GM23248 (cell line): ENCODE measurements around the gene ASIC4. TPM values are rescaled to one million over a fixed set of nuclear protein-coding genes. Genes with fewer than 3 reads are reported as not detected.
A peak's percentile ranks its signal among the peaks of the same experiment; 100 is the strongest.

Experiments
- DNase-seq: peaks from one replicate; pipeline ENCODE4 v3.0.0-alpha.2; 2015
- H2AFZ ChIP-seq: fragments of 200-600 bp; sonication (generic); 2 replicates; pipeline ENCODE4 v1.6.1; 2016; ENCODE audit warnings: antibody characterized with exemption
- H3F3A ChIP-seq: fragments of 200-600 bp; sonication (generic); 2 replicates; pipeline ENCODE4 v1.6.1; 2016; ENCODE audit warnings: mild to moderate bottlenecking, antibody characterized with exemption, mixed run types; ENCODE audit not compliant: insufficient read depth
- H3K27ac ChIP-seq: fragments of 200-600 bp; sonication (generic); 2 replicates; pipeline ENCODE4 v1.5.1; 2016; ENCODE audit warnings: mild to moderate bottlenecking
- H3K27me3 ChIP-seq: fragments of 200-600 bp; sonication (generic); replicated peaks from 2 replicates; pipeline ENCODE4 v1.6.1; 2016; ENCODE audit warnings: mild to moderate bottlenecking; ENCODE audit not compliant: insufficient read depth
- H3K36me3 ChIP-seq: fragments of 200-600 bp; sonication (generic); 2 replicates; pipeline ENCODE4 v1.6.1; 2016; ENCODE audit warnings: low read depth, mild to moderate bottlenecking
- H3K4me1 ChIP-seq: fragments of 200-600 bp; sonication (generic); 2 replicates; pipeline ENCODE4 v1.6.1; 2016; ENCODE audit warnings: mild to moderate bottlenecking; ENCODE audit not compliant: insufficient read depth
- H3K4me2 ChIP-seq: fragments of 200-600 bp; sonication (generic); one replicate; pipeline ENCODE4 v1.6.1; 2016; ENCODE audit warnings: mild to moderate bottlenecking; ENCODE audit not compliant: unreplicated experiment
- H3K4me3 ChIP-seq: fragments of 200-600 bp; sonication (generic); 2 replicates; pipeline ENCODE4 v1.5.1; 2016; ENCODE audit warnings: mild to moderate bottlenecking
- H3K79me2 ChIP-seq: fragments of 200-600 bp; sonication (generic); 2 replicates; pipeline ENCODE4 v1.6.1; 2016; ENCODE audit warnings: mild to moderate bottlenecking; ENCODE audit not compliant: insufficient read depth
- H3K9ac ChIP-seq: fragments of 200-600 bp; sonication (generic); 2 replicates; pipeline ENCODE4 v1.6.1; 2016; ENCODE audit warnings: mild to moderate bottlenecking
- H3K9me2 ChIP-seq: fragments of 200-600 bp; sonication (generic); 2 replicates; pipeline ENCODE4 v1.6.1; 2016; ENCODE audit warnings: mixed run types, mild to moderate bottlenecking, moderate library complexity; ENCODE audit not compliant: insufficient read depth
- H3K9me3 ChIP-seq: fragments of 200-600 bp; sonication (generic); one replicate; pipeline ENCODE4 v1.6.1; 2017; ENCODE audit warnings: low read depth
- H4K20me1 ChIP-seq: fragments of 200-600 bp; sonication (generic); 2 replicates; pipeline ENCODE4 v1.6.0; 2016; ENCODE audit not compliant: insufficient read depth
- EZH2 ChIP-seq: fragments of 200-600 bp; sonication (generic); IDR thresholded peaks from 2 replicates; pipeline ENCODE4 v1.6.1; 2018; ENCODE audit warnings: antibody characterized with exemption, mild to moderate bottlenecking; ENCODE audit not compliant: insufficient read depth, poor library complexity, severe bottlenecking
- EZH2phosphoT487 ChIP-seq: fragments of 200-600 bp; sonication (generic); IDR thresholded peaks from 2 replicates; pipeline ENCODE4 v1.6.1; 2018; ENCODE audit warnings: antibody characterized with exemption, moderate library complexity, mild to moderate bottlenecking, low read depth; ENCODE audit not compliant: insufficient read depth
- WGBS, 2 experiments: methylation state at CpG; one replicate each; pipeline ENCODE4 v1.1.6; 2015 to 2017; ENCODE audit warnings: low lambda C conversion rate in 2 of 2, low coverage in 1 of 2; ENCODE audit errors: missing lambda C conversion rate in 2 of 2; 5-methylcytosine and 5-hydroxymethylcytosine counted together
- in situ Hi-C: fragments of 300-500 bp; cut with MboI; formaldehyde crosslinking; loops from 2 replicates; pipeline ENCODE4 v1.15.0; 2020
- polyA plus RNA-seq: library from polyadenylated mRNA; unstranded; fragments of >200 nt; fragmentation: Nextera tagmentation; extraction: Ambion mirVana; gene quantifications from 2 replicates; pipeline ENCODE4 v1.2.1, GENCODE V29; 2016
- total RNA-seq: library from RNA; depleted of rRNA; stranded (reverse); fragments of >200 nt; shearing (Covaris generic); gene quantifications from 2 replicates; pipeline ENCODE4 v1.2.3, GENCODE V29; 2014

The ASIC4 gene
- total and polyA plus RNA-seq, 2 experiments from 2014 or later, result 0.43 TPM; not detected in 1

- Histone ChIP-seq H3K79me2 (no peaks in the 10 kb centered on the region), H3K27ac (no peak overlapping the region), H4K20me1 (no peaks in the 10 kb centered on the region), H3F3A (no peaks in the 10 kb centered on the region), H3K4me2 (no peak overlapping the region), H3K27me3 (no peaks in the 10 kb centered on the region; the same call in 1 of the 2 replicates), H3K9me2 (no peaks in the 10 kb centered on the region), H3K9ac (no peak overlapping the region), H3K4me1 (peaks cover 13% of the 10 kb centered on the region), H3K9me3 (no peaks in the 10 kb centered on the region), H3K4me3 (no peak overlapping the region), H3K36me3 (peaks cover 4% of the 10 kb centered on the region; the same call in 1 of the 2 replicates), H2AFZ (no peak overlapping the region)
- WGBS, 2 experiments, result 64 to 66% methylated on average over 14 to 17 of the region's 17 CpGs
- no peak for DNase-seq
- in situ Hi-C loops, result no loop called here
- TF ChIP-seq EZH2phosphoT487 (no peak), EZH2 (no peak)
These were observed 7.3 kb upstream of the ASIC4 start for GRCh38 chr2:219506802-219507526.

GRCh38 chr2:219507581-219508443 lies 6.5 kb upstream of the ASIC4 start:
- H2AFZ ChIP-seq, result no peak overlapping the region
- peak; percentile 40 for DNase-seq
- H3K36me3 ChIP-seq, result peaks cover 4% of the 10 kb centered on the region; the same call in 1 of the 2 replicates
- WGBS, 2 experiments, result 35 to 41% methylated on average over 8 of the region's 8 CpGs
- H3F3A ChIP-seq, result no peaks in the 10 kb centered on the region
- no peak overlapping the region for H3K27ac ChIP-seq
- H3K9me2 ChIP-seq, result no peaks in the 10 kb centered on the region
- in situ Hi-C loops, result no loop called here
- no peaks in the 10 kb centered on the region for H3K79me2 ChIP-seq
- H3K9ac ChIP-seq, result no peak overlapping the region
- no peaks in the 10 kb centered on the region for H3K9me3 ChIP-seq
- no peak overlapping the region for H3K4me3 ChIP-seq
- H4K20me1 ChIP-seq, result no peaks in the 10 kb centered on the region
- TF ChIP-seq EZH2phosphoT487 (no peak), EZH2 (no peak)
- peaks cover 2% of the 10 kb centered on the region; the same call in 1 of the 2 replicates for H3K27me3 ChIP-seq
- H3K4me2 ChIP-seq, result no peak overlapping the region
- H3K4me1 ChIP-seq, result peaks cover 13% of the 10 kb centered on the region

- peaks cover 13% of the 10 kb centered on the region for H3K4me1 ChIP-seq
- TF ChIP-seq EZH2phosphoT487 (no peak), EZH2 (no peak)
- in situ Hi-C loops, result no loop called here
- 56 to 71% methylated on average over 3 to 4 of the region's 4 CpGs for WGBS, 2 experiments
- H3K27ac ChIP-seq, result no peak overlapping the region
- H3K79me2 ChIP-seq, result no peaks in the 10 kb centered on the region
- peaks cover 8% of the 10 kb centered on the region for H3K27me3 ChIP-seq
- no peak overlapping the region for H3K4me3 ChIP-seq
- H3K9ac ChIP-seq, result no peak overlapping the region
- H3K9me3 ChIP-seq, result no peaks in the 10 kb centered on the region
- no peaks in the 10 kb centered on the region for H3F3A ChIP-seq
- H3K36me3 ChIP-seq, result peaks cover 3% of the 10 kb centered on the region; the same call in 1 of the 2 replicates
- no peak overlapping the region for H3K4me2 ChIP-seq
- no peak for DNase-seq
- H4K20me1 ChIP-seq, result no peaks in the 10 kb centered on the region
- no peaks in the 10 kb centered on the region for H3K9me2 ChIP-seq
- no peak overlapping the region for H2AFZ ChIP-seq
These were observed 5.9 kb upstream of the ASIC4 start for GRCh38 chr2:219508444-219508734.

GRCh38 chr2:219508971-219509779 lies 5.1 kb upstream of the ASIC4 start:
- Histone ChIP-seq H3K79me2 (no peaks in the 10 kb centered on the region), H3K27me3 (peaks cover 15% of the 10 kb centered on the region), H3K9me3 (no peaks in the 10 kb centered on the region), H3K4me2 (peak overlapping the region; percentile 71), H2AFZ (no peak overlapping the region), H3K4me3 (peak overlapping the region; percentile 56), H4K20me1 (no peaks in the 10 kb centered on the region), H3K36me3 (no peaks in the 10 kb centered on the region), H3K27ac (no peak overlapping the region), H3K9ac (no peak overlapping the region), H3K4me1 (peaks cover 13% of the 10 kb centered on the region), H3K9me2 (no peaks in the 10 kb centered on the region), H3F3A (no peaks in the 10 kb centered on the region)
- TF ChIP-seq EZH2phosphoT487 (no peak), EZH2 (no peak)
- in situ Hi-C loops, result no loop called here
- 11 to 13% methylated on average over 4 to 14 of the region's 14 CpGs for WGBS, 2 experiments
- peak; percentile 56 for DNase-seq
